Activated gamma-delta T cell treated with Interleukin-2 at 50 U/mL for 16 hours (primary cell): Measurements from ENCODE around the gene INTS6L.

Experiments
- DNase-seq: peaks from one replicate; pipeline ENCODE4 v3.0.0-alpha.2; 2020

Gene INTS6L

GRCh38 chrX:135629342-135629741, 108.9 kb downstream of the INTS6L start:
- DNase-seq: no peak
